ENCODE measurements around the gene SON. TPM values are rescaled to one million over a fixed set of nuclear protein-coding genes. Genes with fewer than 3 reads are reported as not detected.

Gene SON
- total and polyA plus RNA-seq, 2 of the 4 experiments (the other 2 are of a cell fraction) = 81.6 to 146 TPM

GRCh38 chr21:33550772-33551660, 8.2 kb downstream of the SON start:
- dilution Hi-C loops (cut with HindIII; ENCODE audit: low sequenced_read_pairs, unreplicated experiment) (no loop called here), in situ Hi-C loops (cut with MboI; ENCODE audit: low sequenced_read_pairs) (no loop called here), intact Hi-C loops (cut with micrococcal nuclease) (no loop called here)
- Histone ChIP-seq H3K23ac (ENCODE audit: low read depth, low read length) (no peak overlapping the region), H3K18ac (ENCODE audit: low read depth, low read length) (no peak overlapping the region), H3K79me1 (ENCODE audit: low read depth in 1 of 2, low read length in 2 of 2) (peaks cover 32 to 63% of the 10 kb centered on the region in 2 experiments), H3K9me3 (ENCODE audit: control insufficient read depth, insufficient read depth, low read length) (no peaks in the 10 kb centered on the region), H2BK20ac (ENCODE audit: low read depth, low read length) (no peak overlapping the region), H2BK15ac (ENCODE audit: low read depth, low read length) (no peak overlapping the region), H3K4me3 (ENCODE audit: insufficient read depth, low read depth, low read length) (no peak overlapping the region), H3K9ac (ENCODE audit: low read depth, low read length) (no peak overlapping the region), H3K56ac (ENCODE audit: extremely low read depth, insufficient read depth, low read length) (no peak overlapping the region), H3K4ac (ENCODE audit: low read depth, low read length) (no peak overlapping the region), H3K27ac (ENCODE audit: insufficient read depth, low read length) (no peak overlapping the region), H3K9me1 (ENCODE audit: insufficient read depth, low read length) (peaks cover 19% of the 10 kb centered on the region), H4K20me1 (ENCODE audit: insufficient read depth, low read length) (peaks cover 85% of the 10 kb centered on the region), H4K91ac (ENCODE audit: insufficient read depth, low read depth, low read length) (no peak overlapping the region), H3K4me1 (ENCODE audit: control insufficient read depth, insufficient read depth, low read length) (no peaks in the 10 kb centered on the region), H2BK5ac (ENCODE audit: low read depth, low read length, poor library complexity, severe bottlenecking) (no peak overlapping the region), H3K4me2 (ENCODE audit: low read depth, low read length) (no peak overlapping the region), H4K8ac (ENCODE audit: low read depth in 2 of 2, low read length in 2 of 2) (no peak overlapping the region), H3K36me3 (ENCODE audit: control insufficient read depth, insufficient read depth, low read length) (peaks cover 64% of the 10 kb centered on the region), H2AK5ac (ENCODE audit: low read depth, low read length) (no peak overlapping the region), H4K5ac (ENCODE audit: low read depth, low read length) (no peak overlapping the region), H3K27me3 (ENCODE audit: control insufficient read depth, insufficient read depth, low read length) (no peaks in the 10 kb centered on the region), H3K14ac (replicated peaks; ENCODE audit: low read depth, low read length) (no peak overlapping the region), H2AFZ (replicated peaks; ENCODE audit: low read length, poor library complexity) (no peak overlapping the region), H2AK9ac (replicated peaks; ENCODE audit: low read depth, low read length, poor library complexity) (no peak overlapping the region), H2BK120ac (ENCODE audit: low read depth, low read length) (no peak overlapping the region)
- no TSS peak for BruUV-seq (replicated peaks)
- 97% methylated on average over 15 of the region's 23 CpGs; no CpG with 5 or more reads in 1 of the 2 experiments for WGBS, 2 experiments (ENCODE audit: extremely low coverage in 2 of 2, insufficient read length in 1 of 2)
- TF ChIP-seq POLR2A (IDR thresholded peaks at IDR 0.05; ENCODE audit: low read depth, low read length) = no peak
- no peak for TF ChIP-seq CHD1 (IDR thresholded peaks at IDR 0.05; ENCODE audit: low read depth, low read length)
- no peak for TF ChIP-seq RAD21 (IDR thresholded peaks at IDR 0.05; ENCODE audit: low read length)
- no peak for TF ChIP-seq MAZ (IDR thresholded peaks at IDR 0.05; ENCODE audit: borderline replicate concordance, low read depth, low read length)
- TF ChIP-seq MXI1 (IDR thresholded peaks at IDR 0.05; ENCODE audit: borderline replicate concordance, low read depth, low read length) = no peak
- TF ChIP-seq CTCF (conservative IDR thresholded peaks at IDR 0.05; ENCODE audit: low read depth, low read length) = no peak
- TF ChIP-seq SMC3 (IDR thresholded peaks at IDR 0.05; ENCODE audit: low read depth, low read length) = no peak
- no peak for TF ChIP-seq CEBPB (IDR thresholded peaks at IDR 0.05; ENCODE audit: low read depth, low read length)
- no peak for TF ChIP-seq ELK1 (IDR thresholded peaks at IDR 0.05; ENCODE audit: borderline replicate concordance, low read depth, low read length)
- TF ChIP-seq NFE2L2 (IDR thresholded peaks at IDR 0.05; ENCODE audit: low read depth, low read length) = no peak
- no peak for TF ChIP-seq USF2 (IDR thresholded peaks at IDR 0.05; ENCODE audit: low read depth, low read length)
- TF ChIP-seq RCOR1 (IDR thresholded peaks at IDR 0.05; ENCODE audit: insufficient replicate concordance, low read length) = no peak
- no peak for DNase-seq
- ChIA-PET POLR2A (ENCODE audit: unreplicated experiment) (no interaction called here), CTCF (interaction anchor here (0.6 kb wide), 1 partner anchor 344 kb away, joined by 3 read pairs; no protein-coding TSS in a partner anchor)
- ATAC-seq (ENCODE audit: low read depth) = no peak

Measured in IMR-90 (cell line).